GM13977 (cell line): ENCODE measurements around the gene PSMC5.

Source experiments
- DNase-seq: peaks from one replicate; pipeline ENCODE4 v3.0.0; 2012; ENCODE audit warnings: low spot score
- in situ Hi-C: fragments of 300-500 bp; cut with MboI; formaldehyde crosslinking; loops from one replicate; pipeline ENCODE4 v1.12.0; 2022; ENCODE audit warnings: low sequenced_read_pairs, low pct_unique_long_range_greater_than_20kb, mixed read lengths, inconsistent platforms; ENCODE audit not compliant: unreplicated experiment
- TF ChIP-seq, protein P1 (sequence below): IDR thresholded peaks from 2 replicates; pipeline ENCODE4 v1.5.1; 2012; ENCODE audit warnings: mild to moderate bottlenecking, control low read depth; ENCODE audit not compliant: insufficient read depth; ENCODE audit errors: extremely low read depth, missing control alignments

Gene PSMC5

DNA sequence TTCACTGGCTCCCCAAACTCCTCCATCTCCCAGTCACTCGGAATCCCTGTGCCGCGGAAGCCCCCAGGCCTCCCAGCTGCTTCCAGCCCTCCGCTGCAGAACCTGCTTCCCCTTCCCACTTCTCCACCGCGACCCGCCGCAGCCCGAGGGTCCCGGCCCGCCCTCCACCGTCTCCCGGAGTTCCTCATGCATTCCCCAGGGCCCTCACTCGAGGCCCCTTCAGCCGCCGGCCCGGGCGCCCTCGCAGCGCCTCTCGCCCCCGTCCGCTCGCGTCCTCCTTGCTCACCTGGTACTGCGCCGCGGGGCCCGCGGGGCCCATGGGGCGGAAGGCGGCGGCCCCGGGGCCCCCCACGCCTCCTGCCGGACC lies 14.9 kb downstream of the PSMC5 start:
- DNase-seq: no peak
- TF ChIP-seq, protein P1, sequence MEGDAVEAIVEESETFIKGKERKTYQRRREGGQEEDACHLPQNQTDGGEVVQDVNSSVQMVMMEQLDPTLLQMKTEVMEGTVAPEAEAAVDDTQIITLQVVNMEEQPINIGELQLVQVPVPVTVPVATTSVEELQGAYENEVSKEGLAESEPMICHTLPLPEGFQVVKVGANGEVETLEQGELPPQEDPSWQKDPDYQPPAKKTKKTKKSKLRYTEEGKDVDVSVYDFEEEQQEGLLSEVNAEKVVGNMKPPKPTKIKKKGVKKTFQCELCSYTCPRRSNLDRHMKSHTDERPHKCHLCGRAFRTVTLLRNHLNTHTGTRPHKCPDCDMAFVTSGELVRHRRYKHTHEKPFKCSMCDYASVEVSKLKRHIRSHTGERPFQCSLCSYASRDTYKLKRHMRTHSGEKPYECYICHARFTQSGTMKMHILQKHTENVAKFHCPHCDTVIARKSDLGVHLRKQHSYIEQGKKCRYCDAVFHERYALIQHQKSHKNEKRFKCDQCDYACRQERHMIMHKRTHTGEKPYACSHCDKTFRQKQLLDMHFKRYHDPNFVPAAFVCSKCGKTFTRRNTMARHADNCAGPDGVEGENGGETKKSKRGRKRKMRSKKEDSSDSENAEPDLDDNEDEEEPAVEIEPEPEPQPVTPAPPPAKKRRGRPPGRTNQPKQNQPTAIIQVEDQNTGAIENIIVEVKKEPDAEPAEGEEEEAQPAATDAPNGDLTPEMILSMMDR: no peak
- in situ Hi-C loops: loop anchor here (25.0 kb wide), 1 partner anchor 405 kb away; the partner anchor contains the start of gene CYB561

DNA sequence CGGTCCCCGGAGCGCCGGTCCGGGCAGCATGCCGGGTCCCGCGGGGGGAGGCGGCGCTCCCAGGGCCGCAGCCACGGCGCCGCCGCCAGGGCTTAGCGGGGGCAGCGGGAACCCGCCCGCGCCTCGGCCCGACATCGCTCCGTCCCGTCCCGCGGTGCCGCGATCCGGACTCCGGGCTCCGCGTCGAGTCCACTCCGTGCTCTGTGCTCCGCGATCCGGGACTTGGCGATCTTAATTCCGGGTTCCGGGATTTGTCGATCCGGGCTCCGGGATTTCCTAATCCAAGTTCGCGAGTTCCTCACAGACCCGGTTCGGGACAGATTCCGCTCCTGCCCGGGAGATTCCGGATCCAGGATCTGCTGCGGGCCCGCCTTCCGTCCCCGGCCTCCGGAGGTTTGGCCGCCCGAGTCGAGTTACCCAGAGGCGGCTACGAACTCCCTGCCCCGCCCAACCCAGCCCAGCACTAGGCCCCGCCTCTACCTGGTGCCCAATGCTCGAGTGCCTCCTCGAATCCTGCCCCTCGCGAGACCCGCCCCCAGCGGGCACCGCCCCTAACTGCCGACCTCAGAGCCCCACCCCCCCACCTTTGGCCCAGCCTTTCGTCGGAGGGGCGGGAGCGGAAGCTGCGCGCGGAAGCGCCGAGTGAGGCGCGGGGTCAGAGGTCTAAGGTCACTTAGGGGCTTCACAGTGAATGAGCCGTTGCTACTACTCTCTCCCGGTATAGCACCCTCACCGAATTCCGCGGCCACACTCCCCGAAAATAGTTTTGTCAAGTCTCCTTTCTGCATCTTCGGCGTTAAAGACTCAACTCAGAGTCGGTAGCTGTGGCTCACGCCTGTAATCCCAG lies 15.5 kb downstream of the PSMC5 start, which contains the start of gene SMARCD2:
TSS of gene SMARCD2 (minus strand) at position 146 of the 847 bp plus-strand sequence. CDS start at position 135, 11 bp downstream.
- in situ Hi-C loops: loop anchor here (25.0 kb wide), 1 partner anchor 405 kb away; the partner anchor contains the start of gene CYB561
- DNase-seq: peak; percentile 98
- TF ChIP-seq, protein P1: no peak

DNA sequence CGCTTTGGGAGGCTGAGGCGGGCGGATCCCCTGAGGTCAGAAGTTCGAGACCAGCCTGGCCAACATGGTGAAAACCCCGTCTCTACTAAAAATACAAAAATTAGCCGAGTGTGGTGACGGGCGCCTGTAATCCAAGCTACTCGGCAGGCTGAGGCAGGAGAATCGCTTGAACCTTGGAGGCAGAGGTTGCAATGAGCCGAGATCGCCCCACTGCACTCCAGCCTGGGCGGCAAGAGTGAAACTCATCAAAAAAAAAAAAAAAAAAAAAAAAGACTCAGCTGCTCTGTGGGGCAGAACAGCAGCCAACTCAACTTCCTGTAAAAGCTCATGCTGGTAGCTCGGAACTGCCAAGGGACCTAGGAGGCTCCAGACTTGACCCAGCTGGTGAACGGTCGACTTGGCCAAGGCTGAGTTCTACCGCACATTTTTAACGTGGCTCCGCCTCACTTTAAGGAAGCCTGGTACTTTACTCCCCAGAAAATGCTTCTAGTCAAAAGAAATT lies 16.2 kb downstream of the PSMC5 start:
- in situ Hi-C loops: loop anchor here (25.0 kb wide), 1 partner anchor 406 kb away; the partner anchor contains the start of gene CYB561
- DNase-seq: peak; percentile 60

DNA sequence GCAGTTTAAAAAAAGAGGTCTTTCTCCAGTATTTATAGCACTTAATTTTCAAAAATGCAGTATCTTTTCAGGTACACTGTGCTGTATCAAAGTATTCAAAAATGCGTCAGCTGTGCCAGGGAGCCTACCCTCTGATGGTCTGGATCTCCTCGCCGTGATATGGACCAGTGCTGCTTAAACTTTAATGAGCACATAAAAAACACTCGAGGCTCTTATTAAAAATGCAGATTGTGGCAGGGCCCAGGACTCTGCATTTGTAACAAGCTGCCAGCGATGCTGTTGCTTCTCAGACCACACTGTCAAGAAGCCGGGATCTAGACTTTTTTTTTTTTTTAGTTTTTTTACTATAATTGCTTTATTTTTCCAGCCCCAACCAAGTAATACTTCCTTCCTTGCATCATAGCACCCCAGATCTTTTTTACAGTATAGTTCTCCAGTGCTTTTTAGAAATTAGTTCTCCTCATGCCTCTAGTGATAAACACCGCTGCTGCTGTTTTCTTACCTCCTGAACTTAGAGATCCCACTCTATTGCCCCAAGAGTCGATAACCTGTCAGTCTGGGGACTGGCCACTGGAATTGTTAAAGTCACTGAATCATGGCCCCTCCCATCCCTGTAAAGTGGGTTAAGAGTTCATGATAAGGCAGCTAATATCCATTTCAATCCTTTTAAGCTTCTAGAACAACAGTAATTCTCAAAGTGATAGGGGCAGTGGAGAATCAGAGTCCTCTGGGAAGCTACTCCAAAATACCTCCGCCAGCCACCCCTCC lies 16.9 kb downstream of the PSMC5 start:
- TF ChIP-seq, protein P1: no peak
- in situ Hi-C loops: loop anchor here (25.0 kb wide), 1 partner anchor 407 kb away; the partner anchor contains the start of gene CYB561
- no peak for DNase-seq

DNA sequence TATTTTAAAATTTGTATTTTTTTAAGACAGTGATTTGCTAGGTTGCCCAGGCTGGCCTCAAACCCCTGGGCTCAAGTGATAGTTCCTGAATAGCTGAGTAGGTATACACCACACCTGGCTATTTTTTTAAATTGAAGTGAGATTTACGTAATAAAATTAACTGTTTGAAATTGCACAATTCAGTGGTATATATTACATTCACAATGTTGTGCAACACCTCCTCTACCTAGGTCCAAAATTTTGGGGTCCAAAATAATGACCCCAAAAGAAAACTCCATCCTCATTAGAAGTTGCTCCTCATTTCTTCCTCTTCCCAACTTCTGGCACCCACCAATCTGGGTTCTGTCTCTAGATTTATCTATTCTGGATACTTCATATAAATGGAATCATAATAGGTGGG lies 18.3 kb downstream of the PSMC5 start:
- TF ChIP-seq, protein P1: no peak
- in situ Hi-C loops: loop anchor here (25.0 kb wide), 1 partner anchor 408 kb away; the partner anchor contains the start of gene CYB561
- DNase-seq: no peak

DNA sequence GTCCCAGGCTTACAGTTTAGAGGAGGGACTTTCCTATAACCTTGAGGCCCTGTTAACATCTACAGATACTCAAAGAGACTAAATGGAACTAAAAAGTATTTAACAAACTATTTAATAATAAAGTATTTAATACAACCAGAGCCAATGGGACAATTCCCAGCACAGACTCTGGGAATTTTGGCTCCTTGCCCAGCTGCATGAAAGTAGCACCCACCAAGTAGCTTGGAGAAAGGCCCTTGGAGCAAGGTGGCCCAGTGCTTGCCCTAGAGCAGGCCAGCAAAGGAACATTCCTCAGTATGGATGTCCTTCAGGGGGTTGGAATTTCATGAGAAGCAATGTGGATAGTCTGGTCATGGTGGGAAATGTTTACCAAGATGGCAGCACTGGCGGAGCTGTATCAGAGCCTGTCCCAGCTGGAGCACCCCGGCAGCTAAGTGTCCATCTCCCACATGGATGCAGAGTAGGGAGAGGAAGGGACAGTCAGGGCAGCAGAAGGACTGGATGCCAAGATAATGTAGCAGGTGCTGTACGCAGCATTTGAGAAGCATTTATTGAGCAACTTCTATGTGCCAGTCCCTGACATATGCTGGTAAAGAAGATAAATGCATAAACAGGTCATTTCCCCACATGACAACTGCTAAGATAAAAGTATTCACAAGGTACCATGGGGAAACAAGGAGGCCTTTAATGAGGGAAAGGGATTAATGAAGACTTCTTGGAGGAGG lies 20.5 kb downstream of the PSMC5 start:
- TF ChIP-seq, protein P1: no peak
- DNase-seq: no peak
- in situ Hi-C loops: loop anchor here (25.0 kb wide), 1 partner anchor 410 kb away; the partner anchor contains the start of gene CYB561
